AG08396 (cell line): ENCODE data around the gene VSTM5.

Source experiments
- DNase-seq: peaks from one replicate; pipeline ENCODE4 v3.0.0; 2012; ENCODE audit warnings: low spot score, mixed read lengths

VSTM5 gene

GRCh38 chr11:93842461-93842860 is 8.0 kb downstream of the VSTM5 start:
- DNase-seq, result peak; percentile 67

GRCh38 chr11:93842034-93842433 is 8.4 kb downstream of the VSTM5 start:
- no peak for DNase-seq

- no peak for DNase-seq
These were observed 9.0 kb downstream of the VSTM5 start for GRCh38 chr11:93841446-93841845.

GRCh38 chr11:93840981-93841380 is 9.4 kb downstream of the VSTM5 start:
- DNase-seq, result no peak

- DNase-seq, result no peak
These were observed 10.2 kb downstream of the VSTM5 start for GRCh38 chr11:93840180-93840579.

- DNase-seq, result no peak
These were observed 11.5 kb downstream of the VSTM5 start for GRCh38 chr11:93838967-93839366.

GRCh38 chr11:93832780-93833179 is 17.6 kb downstream of the VSTM5 start:
- no peak for DNase-seq

GRCh38 chr11:93831343-93832127 is 18.9 kb downstream of the VSTM5 start:
- no peak for DNase-seq

GRCh38 chr11:93829598-93829997 is 20.8 kb downstream of the VSTM5 start:
- DNase-seq, result no peak

- DNase-seq, result no peak
These were observed 23.1 kb downstream of the VSTM5 start for GRCh38 chr11:93827363-93827762.

- no peak for DNase-seq
These were observed 27.2 kb downstream of the VSTM5 start for GRCh38 chr11:93823210-93823609.

GRCh38 chr11:93822359-93822758 is 28.1 kb downstream of the VSTM5 start:
- no peak for DNase-seq

GRCh38 chr11:93821617-93822016 is 28.8 kb downstream of the VSTM5 start:
- no peak for DNase-seq

GRCh38 chr11:93820847-93821246 is 29.6 kb downstream of the VSTM5 start:
- DNase-seq, result no peak

- DNase-seq, result no peak
These were observed 30.3 kb downstream of the VSTM5 start for GRCh38 chr11:93819966-93820695.

GRCh38 chr11:93817426-93818348 is 32.7 kb downstream of the VSTM5 start:
- DNase-seq, result no peak

GRCh38 chr11:93814966-93815633 is 35.3 kb downstream of the VSTM5 start:
- DNase-seq, result no peak

- DNase-seq, result no peak
These were observed 36.4 kb downstream of the VSTM5 start for GRCh38 chr11:93813974-93814373.

- no peak for DNase-seq
These were observed 42.4 kb downstream of the VSTM5 start for GRCh38 chr11:93807980-93808379.

- DNase-seq, result no peak
These were observed 45.5 kb downstream of the VSTM5 start for GRCh38 chr11:93804879-93805278.

- no peak for DNase-seq
These were observed 49.1 kb downstream of the VSTM5 start for GRCh38 chr11:93801366-93801765.
